Measurements from ENCODE around the gene DLG5. TPM values are rescaled to one million over a fixed set of nuclear protein-coding genes. Genes with fewer than 3 reads are reported as not detected.

Gene DLG5
- total and polyA plus RNA-seq, 9 of the 15 experiments (the other 6 are each of a cell fraction or from before 2014, with no cell fraction given): 1.4 to 26.8 (median 11.2) TPM

DNA sequence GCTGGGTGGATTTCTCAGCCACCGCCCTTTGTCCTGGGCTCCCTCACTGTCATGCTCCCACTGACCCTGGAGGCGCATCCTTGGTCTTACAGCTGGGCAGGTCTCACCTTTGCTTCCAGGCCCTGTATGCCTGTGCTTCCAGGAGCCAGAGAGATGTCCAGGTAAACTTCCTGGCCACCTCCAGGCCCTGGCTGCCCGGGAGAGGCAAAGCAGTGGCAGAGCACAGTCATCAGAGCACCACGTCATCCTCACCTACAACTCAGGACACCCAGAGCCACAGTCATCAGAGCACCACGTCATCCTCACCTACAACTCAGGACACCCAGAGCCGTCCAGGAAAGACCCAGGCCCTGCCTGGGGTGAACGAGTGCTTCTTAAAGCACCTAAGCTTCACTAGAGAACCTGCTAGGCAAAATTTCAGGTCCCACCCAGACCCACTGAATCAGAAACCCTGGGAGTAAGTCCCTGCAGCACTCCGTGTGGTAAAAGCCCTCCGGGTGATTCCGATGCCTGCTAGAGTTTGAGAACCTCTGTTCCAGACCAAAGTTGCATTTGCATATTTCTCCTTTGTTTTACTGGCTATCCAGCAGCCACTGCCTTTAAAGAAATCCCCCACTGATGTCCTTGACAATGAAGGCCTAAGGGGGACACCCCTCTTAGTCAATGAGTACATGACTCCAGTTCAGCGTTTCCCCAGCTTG is 62.3 kb downstream of the DLG5 start:
- in situ Hi-C loops (cut with MboI): no loop called here
- H4K20me1 ChIP-seq (replicated peaks; ENCODE audit: control insufficient read depth, insufficient read depth, low read length): peaks cover 14% of the 10 kb centered on the region
- no peak overlapping the region for H2AFZ ChIP-seq (ENCODE audit: low read depth, low read length)

More for the DNA sequence above, 62.3 kb downstream of the DLG5 start:
- TF ChIP-seq HDAC2 (IDR thresholded peaks at IDR 0.05): no peak
- no peak for TF ChIP-seq ZNF584 (CRISPR knock-in tag; IDR thresholded peaks at IDR 0.05; ENCODE audit: low read depth)
- TF ChIP-seq ZNF282 (CRISPR knock-in tag; IDR thresholded peaks at IDR 0.05): no peak
- no peak for TF ChIP-seq FOXA1 (IDR thresholded peaks at IDR 0.05; ENCODE audit: borderline replicate concordance)
- no peak for TF ChIP-seq GTF2F1 (IDR thresholded peaks at IDR 0.05; ENCODE audit: low read depth, low read length)
- no peak for TF ChIP-seq PRDM10 (IDR thresholded peaks at IDR 0.05; ENCODE audit: partially characterized antibody)
- TF ChIP-seq, protein P1, sequence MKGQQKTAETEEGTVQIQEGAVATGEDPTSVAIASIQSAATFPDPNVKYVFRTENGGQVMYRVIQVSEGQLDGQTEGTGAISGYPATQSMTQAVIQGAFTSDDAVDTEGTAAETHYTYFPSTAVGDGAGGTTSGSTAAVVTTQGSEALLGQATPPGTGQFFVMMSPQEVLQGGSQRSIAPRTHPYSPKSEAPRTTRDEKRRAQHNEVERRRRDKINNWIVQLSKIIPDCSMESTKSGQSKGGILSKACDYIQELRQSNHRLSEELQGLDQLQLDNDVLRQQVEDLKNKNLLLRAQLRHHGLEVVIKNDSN (CRISPR knock-in tag; IDR thresholded peaks at IDR 0.05): no peak
- TF ChIP-seq PTRF (tag; IDR thresholded peaks at IDR 0.05): no peak
- FAIRE-seq (no peak), DNase-seq (ENCODE audit: extremely low read depth in 1 of 4, low spot score in 3 of 4) (no peak), ATAC-seq (no peak; the same call in 2 of the 3 replicates)
- Histone ChIP-seq H3K27ac (ENCODE audit: extremely low read depth, low read depth, low read length) (no peak overlapping the region), H3K4me3 (no peak overlapping the region), H3K79me2 (ENCODE audit: control insufficient read depth, insufficient read depth, low read length) (no peaks in the 10 kb centered on the region), H3K4me2 (ENCODE audit: insufficient read depth, low read length) (no peak overlapping the region), H3K9me3 (replicated peaks; ENCODE audit: control insufficient read depth, insufficient read depth, low read depth, low read length) (no peaks in the 10 kb centered on the region), H3K36me3 (ENCODE audit: control insufficient read depth, insufficient read depth, low read length) (peaks cover 36% of the 10 kb centered on the region; the same call in 2 of the 3 replicates), H3K27me3 (ENCODE audit: control insufficient read depth in 2 of 2, insufficient read depth in 2 of 2, low read length in 2 of 2) (no peaks in the 10 kb centered on the region), H3K9ac (ENCODE audit: insufficient read depth in 1 of 2, low read depth in 2 of 2, low read length in 2 of 2) (peak overlapping the region in 1 of 2 experiments; percentile 47; a peak in 2 of 4 replicates), H3K4me1 (replicated peaks in 1 of 2; ENCODE audit: control insufficient read depth in 2 of 2, insufficient read depth in 2 of 2, low read length in 2 of 2) (peaks cover 0 to 7% of the 10 kb centered on the region in 2 experiments; a peak in 2 of 5 replicates), H3K9me1 (ENCODE audit: control insufficient read depth, insufficient read depth, low read length) (peaks cover 14% of the 10 kb centered on the region)
- POLR2A ChIA-PET: interaction anchor here (0.5 to 1.3 kb wide), 4 partner anchors 13 to 24 kb away, joined by 3 read pairs; no protein-coding TSS in a partner anchor
- WGBS (ENCODE audit: insufficient coverage, low coverage, missing lambda C conversion rate): 80% methylated on average over 11 of the region's 11 CpGs
- CTCF ChIA-PET (ENCODE audit: low intra/inter-chr PET ratio): no interaction called here
- no TSS peak for BruUV-seq (replicated peaks)
- intact Hi-C loops (cut with micrococcal nuclease): no loop called here
